ENCODE results near the gene ERC2.

DNA sequence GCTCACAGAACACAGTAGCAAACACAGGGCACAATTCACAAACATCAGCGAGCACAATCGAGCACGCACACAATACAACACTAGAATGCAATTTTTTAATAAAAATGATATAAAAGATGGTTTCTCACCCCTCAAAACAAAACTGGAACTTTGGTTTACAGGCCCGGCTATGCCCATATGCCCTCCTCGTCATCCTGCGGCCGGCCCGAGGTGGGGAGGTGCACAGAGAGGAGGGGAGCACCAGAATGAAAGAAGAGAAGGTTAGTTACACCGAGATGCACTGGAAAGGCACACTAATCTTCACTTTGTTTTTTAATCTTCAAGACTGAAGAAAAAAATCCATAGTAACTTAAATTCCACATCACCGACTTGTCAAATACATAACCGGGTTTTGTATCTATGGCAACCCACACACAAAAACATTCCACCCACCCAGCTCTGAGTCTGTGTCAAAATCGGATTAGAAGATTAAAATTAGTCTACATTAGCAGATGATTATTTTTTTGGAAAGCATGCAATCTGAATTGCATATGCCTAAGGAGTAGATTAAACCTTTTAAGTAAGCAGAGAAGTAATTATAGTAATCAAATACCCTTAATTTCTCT is 784.5 kb downstream of the ERC2 start:
- TF ChIP-seq, protein P1, sequence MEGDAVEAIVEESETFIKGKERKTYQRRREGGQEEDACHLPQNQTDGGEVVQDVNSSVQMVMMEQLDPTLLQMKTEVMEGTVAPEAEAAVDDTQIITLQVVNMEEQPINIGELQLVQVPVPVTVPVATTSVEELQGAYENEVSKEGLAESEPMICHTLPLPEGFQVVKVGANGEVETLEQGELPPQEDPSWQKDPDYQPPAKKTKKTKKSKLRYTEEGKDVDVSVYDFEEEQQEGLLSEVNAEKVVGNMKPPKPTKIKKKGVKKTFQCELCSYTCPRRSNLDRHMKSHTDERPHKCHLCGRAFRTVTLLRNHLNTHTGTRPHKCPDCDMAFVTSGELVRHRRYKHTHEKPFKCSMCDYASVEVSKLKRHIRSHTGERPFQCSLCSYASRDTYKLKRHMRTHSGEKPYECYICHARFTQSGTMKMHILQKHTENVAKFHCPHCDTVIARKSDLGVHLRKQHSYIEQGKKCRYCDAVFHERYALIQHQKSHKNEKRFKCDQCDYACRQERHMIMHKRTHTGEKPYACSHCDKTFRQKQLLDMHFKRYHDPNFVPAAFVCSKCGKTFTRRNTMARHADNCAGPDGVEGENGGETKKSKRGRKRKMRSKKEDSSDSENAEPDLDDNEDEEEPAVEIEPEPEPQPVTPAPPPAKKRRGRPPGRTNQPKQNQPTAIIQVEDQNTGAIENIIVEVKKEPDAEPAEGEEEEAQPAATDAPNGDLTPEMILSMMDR (IDR thresholded peaks at IDR 0.05) = no peak
- no peak for TF ChIP-seq POLR2A (IDR thresholded peaks at IDR 0.05)

All from ovary (tissue), 3 donors.